ENCODE measurements around the gene UNC45B. TPM values are rescaled to one million over a fixed set of nuclear protein-coding genes. Genes with fewer than 3 reads are reported as not detected.

The UNC45B gene, protein sequence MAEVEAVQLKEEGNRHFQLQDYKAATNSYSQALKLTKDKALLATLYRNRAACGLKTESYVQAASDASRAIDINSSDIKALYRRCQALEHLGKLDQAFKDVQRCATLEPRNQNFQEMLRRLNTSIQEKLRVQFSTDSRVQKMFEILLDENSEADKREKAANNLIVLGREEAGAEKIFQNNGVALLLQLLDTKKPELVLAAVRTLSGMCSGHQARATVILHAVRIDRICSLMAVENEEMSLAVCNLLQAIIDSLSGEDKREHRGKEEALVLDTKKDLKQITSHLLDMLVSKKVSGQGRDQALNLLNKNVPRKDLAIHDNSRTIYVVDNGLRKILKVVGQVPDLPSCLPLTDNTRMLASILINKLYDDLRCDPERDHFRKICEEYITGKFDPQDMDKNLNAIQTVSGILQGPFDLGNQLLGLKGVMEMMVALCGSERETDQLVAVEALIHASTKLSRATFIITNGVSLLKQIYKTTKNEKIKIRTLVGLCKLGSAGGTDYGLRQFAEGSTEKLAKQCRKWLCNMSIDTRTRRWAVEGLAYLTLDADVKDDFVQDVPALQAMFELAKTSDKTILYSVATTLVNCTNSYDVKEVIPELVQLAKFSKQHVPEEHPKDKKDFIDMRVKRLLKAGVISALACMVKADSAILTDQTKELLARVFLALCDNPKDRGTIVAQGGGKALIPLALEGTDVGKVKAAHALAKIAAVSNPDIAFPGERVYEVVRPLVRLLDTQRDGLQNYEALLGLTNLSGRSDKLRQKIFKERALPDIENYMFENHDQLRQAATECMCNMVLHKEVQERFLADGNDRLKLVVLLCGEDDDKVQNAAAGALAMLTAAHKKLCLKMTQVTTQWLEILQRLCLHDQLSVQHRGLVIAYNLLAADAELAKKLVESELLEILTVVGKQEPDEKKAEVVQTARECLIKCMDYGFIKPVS
- total RNA-seq = not detected in 2 replicates

DNA sequence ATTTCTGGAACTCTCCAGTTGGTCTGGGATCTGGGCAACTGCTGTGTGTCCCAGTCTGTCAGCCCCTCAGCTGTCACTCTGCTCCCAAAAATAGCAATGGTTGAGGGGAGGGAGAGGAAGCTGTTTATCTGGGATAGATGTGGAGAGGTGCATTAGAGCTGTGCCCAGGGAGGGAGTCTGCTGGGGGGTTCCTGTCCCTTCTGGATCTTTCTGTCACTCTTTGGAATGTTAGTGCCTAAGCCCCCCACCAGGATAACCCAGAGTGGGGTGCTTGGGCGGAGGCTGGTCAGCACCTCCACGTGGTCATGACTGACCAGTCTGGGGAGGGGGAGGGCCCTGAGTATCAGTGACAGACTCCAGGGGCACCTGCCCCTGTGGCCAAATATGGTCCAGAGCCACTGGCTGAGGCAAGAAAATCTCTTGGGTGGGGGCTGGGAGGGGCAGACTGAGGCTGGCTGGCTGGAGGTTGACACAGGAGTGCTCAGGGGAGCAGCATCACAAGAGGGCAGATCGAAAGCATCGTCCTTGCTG is at the start of gene UNC45B:
Gene UNC45B, plus strand, starts transcription at position 443 of the 531 bp plus-strand sequence. CDS start 447 bp downstream, outside the sequence.

DNA sequence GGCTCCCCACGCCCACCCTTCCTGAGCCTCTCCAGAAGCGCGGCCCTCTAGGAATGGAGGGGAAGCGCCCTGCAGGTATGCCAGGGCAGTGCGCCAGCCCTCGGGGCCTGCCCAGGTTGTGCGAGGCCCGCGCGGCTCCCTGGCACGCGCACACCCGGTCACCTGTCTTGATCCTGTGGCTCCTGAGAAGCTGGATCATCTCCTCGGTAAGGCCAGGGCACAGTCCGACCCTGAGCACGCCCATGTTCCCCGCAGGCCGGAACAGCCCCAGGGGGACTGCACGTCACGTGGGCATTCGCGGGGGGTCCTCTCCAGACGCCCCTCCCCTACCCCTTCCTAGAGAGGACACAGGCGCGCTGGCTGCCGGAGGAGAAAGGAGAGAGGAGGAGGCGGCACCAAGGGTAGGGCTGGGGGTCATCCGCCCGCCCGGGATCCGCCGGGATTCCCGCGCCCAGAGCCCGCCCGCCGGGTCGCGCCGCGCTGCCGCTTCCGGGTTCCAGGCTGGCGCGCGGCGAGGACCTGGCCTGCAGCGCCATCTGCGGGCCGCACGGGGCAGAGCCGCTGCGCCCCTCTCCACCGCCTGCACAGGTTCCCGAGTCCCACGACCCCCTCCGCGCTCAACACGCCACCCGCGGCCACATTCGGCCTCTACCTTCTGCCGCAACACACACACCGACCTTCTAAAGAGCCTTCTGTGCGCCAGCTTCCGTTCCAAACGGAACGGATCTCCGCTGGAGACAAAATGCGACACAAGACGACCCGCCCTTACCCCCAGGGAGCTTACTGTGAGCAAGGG is 28.0 kb upstream of the UNC45B start, which contains the start of gene RAD51D:
Gene RAD51D, minus strand, starts transcription at position 491 of the 796 bp plus-strand sequence. Its CDS starts 247 bp downstream, at position 244.

DNA sequence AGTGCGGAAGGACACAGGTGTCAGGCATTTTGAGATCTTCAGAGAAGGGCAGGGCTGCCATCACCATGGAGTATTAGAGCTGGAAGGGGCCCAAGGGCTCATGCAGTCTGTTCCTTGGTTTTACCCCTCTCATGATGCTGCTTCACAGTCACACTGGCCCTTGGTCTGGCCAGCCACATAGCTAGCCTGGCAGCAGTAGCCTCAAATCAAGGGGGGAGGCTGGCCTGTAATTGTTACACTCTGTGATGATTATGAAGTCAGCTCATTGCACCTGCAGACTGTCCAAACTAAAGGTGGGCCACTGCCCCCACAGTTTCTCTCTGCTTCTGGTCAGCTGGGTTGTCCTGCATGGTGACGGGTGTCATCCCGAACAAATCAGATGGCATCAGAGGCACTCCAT is 26.3 kb upstream of the UNC45B start, which contains the start of gene FNDC8:
Gene FNDC8, plus strand, starts transcription at position 301 of the 400 bp plus-strand sequence. Its CDS starts 79 bp downstream, at position 380.

DNA sequence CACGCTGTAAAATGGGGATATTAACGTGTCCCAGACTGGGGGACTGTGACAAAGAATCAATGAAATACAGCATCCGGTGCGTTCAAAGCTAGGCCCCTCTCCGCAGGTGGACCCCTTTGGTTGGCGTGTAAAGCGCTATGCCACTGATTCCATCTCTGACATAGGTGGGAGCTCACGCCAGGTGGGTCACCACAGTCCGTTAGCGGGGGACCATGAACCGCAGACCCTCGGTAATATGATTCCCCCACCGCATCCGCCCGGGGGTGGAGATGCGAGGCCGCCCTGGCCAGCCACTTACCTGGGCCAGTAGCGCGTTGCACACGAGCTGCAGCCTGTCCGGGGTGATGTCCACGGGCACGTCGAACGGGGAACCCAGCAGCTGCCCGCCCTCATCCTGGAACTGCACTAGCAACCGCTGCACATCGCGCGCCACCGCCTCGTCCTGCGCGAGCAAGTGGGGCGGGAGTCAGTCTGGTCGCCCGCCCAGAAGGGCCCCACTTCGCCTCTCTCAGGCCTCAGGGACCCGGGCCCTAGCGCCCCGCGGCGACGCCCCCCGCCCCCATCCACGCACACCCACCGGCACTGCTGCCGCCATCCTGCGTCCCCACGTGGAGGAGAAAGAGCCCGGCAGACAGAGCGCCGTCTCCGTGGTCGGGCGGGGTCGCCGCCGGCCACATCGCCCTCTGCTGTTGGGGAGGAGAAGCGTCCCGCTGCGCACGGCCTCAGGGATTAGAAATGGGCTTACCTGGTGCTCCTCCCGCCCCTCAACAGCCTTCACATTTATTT is 5.7 kb upstream of the UNC45B start, which contains the start of gene NLE1:
Gene NLE1, minus strand, starts transcription at position 623 of the 786 bp plus-strand sequence. Its CDS starts 28 bp downstream, at position 595.

DNA sequence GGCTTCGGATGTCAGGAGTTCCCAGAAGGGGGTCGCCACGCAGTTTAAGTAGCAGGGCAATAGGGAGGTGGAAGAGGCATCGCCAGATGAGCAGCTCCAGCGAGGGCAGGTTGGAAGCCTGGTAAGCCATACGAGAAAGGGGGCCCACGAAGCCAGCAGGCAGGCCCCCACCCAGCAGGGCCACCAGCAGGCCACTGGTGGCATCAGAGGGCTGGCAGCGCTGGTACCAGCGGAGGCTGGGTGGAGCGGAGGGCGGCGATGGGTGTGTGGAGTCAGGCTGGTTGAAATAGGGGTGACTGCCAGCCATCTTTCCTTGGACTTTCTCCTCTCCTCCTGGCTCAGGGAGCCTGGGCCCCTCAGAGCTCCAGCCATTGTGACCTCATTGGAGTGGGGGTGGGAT is 46.4 kb downstream of the UNC45B start, which contains the start of gene SLC35G3:
Gene SLC35G3, minus strand, starts transcription at position 393 of the 400 bp plus-strand sequence. Its CDS starts 86 bp downstream, at position 307.

Other genes starting within 250 kb of the UNC45B start
- 0.32 TPM in 1 of 2 replicates, not detected in the other for gene CCT6B, start 186.4 kb upstream of the UNC45B start, total RNA-seq
- gene ZNF830, start 186.3 kb upstream of the UNC45B start, total RNA-seq = 16.9 and 19.8 TPM in 2 replicates
- 31.2 and 46.7 TPM in 2 replicates for gene LIG3, start 167.3 kb upstream of the UNC45B start, total RNA-seq
- gene RFFL, start 84.1 kb upstream of the UNC45B start, total RNA-seq = 2.6 and 4.7 TPM in 2 replicates
- gene RAD51D, start 28.0 kb upstream of the UNC45B start, total RNA-seq = 10.3 and 12.0 TPM in 2 replicates
- not detected in 2 replicates for gene FNDC8, start 26.2 kb upstream of the UNC45B start, total RNA-seq
- 24.2 and 35.4 TPM in 2 replicates for gene NLE1, start 5.5 kb upstream of the UNC45B start, total RNA-seq
- not detected in 2 replicates for gene SLC35G3, start 46.6 kb downstream of the UNC45B start, total RNA-seq
- gene SLFN5, start 95.3 kb downstream of the UNC45B start, total RNA-seq = 27.6 and 91.5 TPM in 2 replicates
- gene SLFN11, start 225.8 kb downstream of the UNC45B start, total RNA-seq = 57.8 and 227 TPM in 2 replicates